ENCODE results near the gene RUNX3. TPM values are rescaled to one million over a fixed set of nuclear protein-coding genes. Genes with fewer than 3 reads are reported as not detected.
"Not testable (repeated sequence)": the region's sequence is repeated elsewhere in the genome, so short reads cannot be mapped to it uniquely, and the experiment has no call there.

Gene RUNX3
- total and polyA plus RNA-seq, 2 donors (not counting 1 experiment from before 2014, with no cell fraction given) = 0.48 to 0.66 TPM

GRCh38 chr1:24892188-24893153 is 37.6 kb downstream of the RUNX3 start:
- Histone ChIP-seq H4K20me1 (ENCODE audit: control insufficient read depth, extremely low read depth, insufficient read depth, low read length) (no peaks in the 10 kb centered on the region), H3K27ac (ENCODE audit: insufficient read depth, low read length) (no peak overlapping the region), H2AFZ (ENCODE audit: low read length) (no peak overlapping the region), H3K4me2 (ENCODE audit: extremely low read depth, insufficient read depth, low read length) (no peak overlapping the region), H3K79me2 (ENCODE audit: control insufficient read depth, insufficient read depth, low read length) (no peaks in the 10 kb centered on the region), H3K4me3 (replicated peaks in 1 of 4; ENCODE audit: control extremely low read depth in 1 of 4, insufficient read depth in 1 of 4, low read depth in 3 of 4, low read length in 4 of 4) (no peak overlapping the region), H3K9me3 (ENCODE audit: control insufficient read depth, insufficient read depth, low read depth, low read length) (no peaks in the 10 kb centered on the region), H3K9ac (ENCODE audit: insufficient read depth, low read length) (no peak overlapping the region), H3K27me3 (ENCODE audit: control insufficient read depth, insufficient read depth, low read length) (no peaks in the 10 kb centered on the region), H3K4me1 (ENCODE audit: control insufficient read depth, extremely low read depth, insufficient read depth, low read length) (no peaks in the 10 kb centered on the region), H3K36me3 (ENCODE audit: control insufficient read depth, insufficient read depth, low read length) (no peaks in the 10 kb centered on the region)
- no peak for TF ChIP-seq EZH2 (IDR thresholded peaks at IDR 0.05; ENCODE audit: low read length, missing control alignments)
- TF ChIP-seq CTCF (conservative IDR thresholded peaks at IDR 0.05 in 1 of 2, IDR thresholded peaks at IDR 0.05 in 1 of 2; ENCODE audit: low read depth in 1 of 2, low read length in 2 of 2) = no peak
- DNase-seq (ENCODE audit: low read depth in 2 of 2) = no peak

GRCh38 chr1:24891367-24891766 is 38.7 kb downstream of the RUNX3 start:
- H3K27me3 ChIP-seq (ENCODE audit: control insufficient read depth, insufficient read depth, low read length); H3K4me1 ChIP-seq (ENCODE audit: control insufficient read depth, extremely low read depth, insufficient read depth, low read length); DNase-seq (ENCODE audit: low read depth in 2 of 2): not testable (repeated sequence)

GRCh38 chr1:24890887-24891286 is 39.2 kb downstream of the RUNX3 start:
- Histone ChIP-seq H3K79me2 (ENCODE audit: control insufficient read depth, insufficient read depth, low read length) (no peaks in the 10 kb centered on the region), H3K4me3 (replicated peaks in 1 of 4; ENCODE audit: control extremely low read depth in 1 of 4, insufficient read depth in 1 of 4, low read depth in 3 of 4, low read length in 4 of 4) (no peak overlapping the region), H3K36me3 (ENCODE audit: control insufficient read depth, insufficient read depth, low read length) (no peaks in the 10 kb centered on the region), H3K27ac (ENCODE audit: insufficient read depth, low read length) (no peak overlapping the region), H2AFZ (ENCODE audit: low read length) (no peak overlapping the region), H3K9me3 (ENCODE audit: control insufficient read depth, insufficient read depth, low read depth, low read length) (no peaks in the 10 kb centered on the region), H3K4me2 (ENCODE audit: extremely low read depth, insufficient read depth, low read length) (no peak overlapping the region), H4K20me1 (ENCODE audit: control insufficient read depth, extremely low read depth, insufficient read depth, low read length) (no peaks in the 10 kb centered on the region), H3K27me3 (ENCODE audit: control insufficient read depth, insufficient read depth, low read length) (no peaks in the 10 kb centered on the region), H3K4me1 (ENCODE audit: control insufficient read depth, extremely low read depth, insufficient read depth, low read length) (no peaks in the 10 kb centered on the region), H3K9ac (ENCODE audit: insufficient read depth, low read length) (no peak overlapping the region)
- no peak for DNase-seq (ENCODE audit: low read depth in 2 of 2)
- TF ChIP-seq EZH2 (IDR thresholded peaks at IDR 0.05; ENCODE audit: low read length, missing control alignments) (no peak), CTCF (conservative IDR thresholded peaks at IDR 0.05 in 1 of 2, IDR thresholded peaks at IDR 0.05 in 1 of 2; ENCODE audit: low read depth in 1 of 2, low read length in 2 of 2) (no peak)

More at GRCh38 chr1:24891367-24891766, 38.7 kb downstream of the RUNX3 start:
- H3K79me2 ChIP-seq (ENCODE audit: control insufficient read depth, insufficient read depth, low read length); H3K27ac ChIP-seq (ENCODE audit: insufficient read depth, low read length); H2AFZ ChIP-seq (ENCODE audit: low read length); H3K9ac ChIP-seq (ENCODE audit: insufficient read depth, low read length); H3K36me3 ChIP-seq (ENCODE audit: control insufficient read depth, insufficient read depth, low read length); H4K20me1 ChIP-seq (ENCODE audit: control insufficient read depth, extremely low read depth, insufficient read depth, low read length); H3K9me3 ChIP-seq (ENCODE audit: control insufficient read depth, insufficient read depth, low read depth, low read length); H3K4me2 ChIP-seq (ENCODE audit: extremely low read depth, insufficient read depth, low read length); H3K4me3 ChIP-seq (replicated peaks in 1 of 4; ENCODE audit: control extremely low read depth in 1 of 4, insufficient read depth in 1 of 4, low read depth in 3 of 4, low read length in 4 of 4): not testable (repeated sequence)

Measured in fibroblast of lung (primary cell).